Subcutaneous abdominal adipose tissue (tissue), 5 donors: Measurements from ENCODE around the gene GPATCH3.
"Not testable (repeated sequence)": the region's sequence is repeated elsewhere in the genome, so short reads cannot be mapped to it uniquely, and the experiment has no call there.

Experiments used
- H3K27ac ChIP-seq: one replicate; pipeline ENCODE4 v1.7.0; 2013; ENCODE audit warnings: low read depth, mild to moderate bottlenecking, inconsistent platforms, low read length, moderate library complexity
- H3K27me3 ChIP-seq, 5 donors: one replicate each; pipeline ENCODE4 v1.7.0; 2013; ENCODE audit warnings: low read length in 5 of 5, inconsistent platforms in 1 of 5; ENCODE audit not compliant: control insufficient read depth in 5 of 5, insufficient read depth in 4 of 5
- H3K36me3 ChIP-seq, 5 donors: one replicate each; pipeline ENCODE4 v1.7.0; 2013; ENCODE audit warnings: low read length in 5 of 5; ENCODE audit not compliant: control insufficient read depth in 5 of 5, insufficient read depth in 5 of 5
- H3K4me1 ChIP-seq, 5 donors: one replicate each; pipeline ENCODE4 v1.7.0; 2013; ENCODE audit warnings: low read length in 5 of 5, mild to moderate bottlenecking in 3 of 5, moderate library complexity in 1 of 5; ENCODE audit not compliant: control insufficient read depth in 5 of 5, insufficient read depth in 5 of 5
- H3K4me3 ChIP-seq, 5 donors: one replicate each; pipeline ENCODE4 v1.7.0; 2013; ENCODE audit warnings: low read length in 5 of 5, low read depth in 1 of 5
- H3K9ac ChIP-seq, 5 donors: one replicate each; pipeline ENCODE4 v1.7.0; 2013; ENCODE audit warnings: low read length in 5 of 5, mild to moderate bottlenecking in 4 of 5, moderate library complexity in 3 of 5
- H3K9me3 ChIP-seq, 5 donors: one replicate each; pipeline ENCODE4 v1.7.0; 2013; ENCODE audit warnings: low read length in 5 of 5; ENCODE audit not compliant: control insufficient read depth in 5 of 5
- donor health status: healthy.
- donor health status: healthy.
- donor health status: healthy.
- donor health status: healthy.
- donor health status: healthy.

The GPATCH3 gene

GRCh38 chr1:26900001-26900814, at the start of gene GPATCH3:
GPATCH3 (minus strand) TSS chr1:26900467; CDS start chr1:26900442, 25 bp downstream.
- H3K27ac ChIP-seq = peak within 1 kb of the TSS; percentile 82
- no peaks in the 10 kb centered on the region for H3K27me3 ChIP-seq
- H3K9ac ChIP-seq = peak within 1 kb of the TSS; percentile 88 to 99 (median 90)
- H3K9me3 ChIP-seq = no peaks in the 10 kb centered on the region
- peaks cover 7 to 23% (median 20%) of the 10 kb centered on the region in 5 donors for H3K4me1 ChIP-seq
- H3K36me3 ChIP-seq = peaks cover 0 to 25% (median 16%) of the 10 kb centered on the region in 5 donors
- peak within 1 kb of the TSS; percentile 79 to 98 (median 86) for H3K4me3 ChIP-seq

- H3K4me1 ChIP-seq = peaks cover 0 to 8% (median 0%) of the 10 kb centered on the region in 5 donors
- H3K9ac ChIP-seq = no peak overlapping the region
- H3K27ac ChIP-seq = no peak overlapping the region
- H3K4me3 ChIP-seq = no peak overlapping the region
- no peaks in the 10 kb centered on the region for H3K27me3 ChIP-seq
- H3K9me3 ChIP-seq = no peaks in the 10 kb centered on the region
- H3K36me3 ChIP-seq = peaks cover 0 to 23% (median 18%) of the 10 kb centered on the region in 5 donors
Observed at GRCh38 chr1:26949926-26950319, 49.7 kb upstream of the GPATCH3 start.

GRCh38 chr1:26949266-26949925, 49.1 kb upstream of the GPATCH3 start:
- H3K27ac ChIP-seq = no peak overlapping the region

GRCh38 chr1:26948725-26949057, 48.4 kb upstream of the GPATCH3 start:
- H3K27me3 ChIP-seq, H3K9ac ChIP-seq, H3K4me3 ChIP-seq, H3K4me1 ChIP-seq, H3K27ac ChIP-seq, H3K9me3 ChIP-seq: not testable (repeated sequence)
- peaks cover 0 to 35% (median 22%) of the 10 kb centered on the region in 5 donors for H3K36me3 ChIP-seq

More at GRCh38 chr1:26949266-26949925, 49.1 kb upstream of the GPATCH3 start:
- Histone ChIP-seq H3K4me1 (peaks cover 0 to 8% (median 0%) of the 10 kb centered on the region in 5 donors), H3K36me3 (peaks cover 0 to 28% (median 20%) of the 10 kb centered on the region in 5 donors), H3K27me3 (no peaks in the 10 kb centered on the region), H3K9ac (no peak overlapping the region), H3K9me3 (no peaks in the 10 kb centered on the region), H3K4me3 (no peak overlapping the region)

GRCh38 chr1:26946270-26946669, 46.0 kb upstream of the GPATCH3 start:
- H3K9ac ChIP-seq = no peak overlapping the region

GRCh38 chr1:26945728-26946127, 45.5 kb upstream of the GPATCH3 start:
- H3K4me3 ChIP-seq = no peak overlapping the region
- H3K36me3 ChIP-seq = peaks cover 4 to 60% (median 47%) of the 10 kb centered on the region in 5 donors
- H3K9me3 ChIP-seq = no peaks in the 10 kb centered on the region
- no peak overlapping the region for H3K27ac ChIP-seq
- H3K27me3 ChIP-seq = no peaks in the 10 kb centered on the region
- H3K4me1 ChIP-seq = peaks cover 0 to 8% (median 0%) of the 10 kb centered on the region in 5 donors
- H3K9ac ChIP-seq = no peak overlapping the region

More at GRCh38 chr1:26946270-26946669, 46.0 kb upstream of the GPATCH3 start:
- Histone ChIP-seq H3K27me3 (no peaks in the 10 kb centered on the region), H3K36me3 (peaks cover 4 to 59% (median 45%) of the 10 kb centered on the region in 5 donors), H3K4me3 (no peak overlapping the region), H3K27ac (no peak overlapping the region), H3K9me3 (no peaks in the 10 kb centered on the region), H3K4me1 (peaks cover 0 to 8% (median 0%) of the 10 kb centered on the region in 5 donors)

- no peaks in the 10 kb centered on the region for H3K27me3 ChIP-seq
- H3K27ac ChIP-seq = no peak overlapping the region
Observed at GRCh38 chr1:26945138-26945537, 44.9 kb upstream of the GPATCH3 start.

GRCh38 chr1:26942656-26943055, 42.4 kb upstream of the GPATCH3 start:
- H3K4me3 ChIP-seq = no peak overlapping the region

More at GRCh38 chr1:26945138-26945537, 44.9 kb upstream of the GPATCH3 start:
- Histone ChIP-seq H3K4me1 (peaks cover 0 to 8% (median 0%) of the 10 kb centered on the region in 5 donors), H3K4me3 (no peak overlapping the region), H3K9me3 (no peaks in the 10 kb centered on the region), H3K36me3 (peaks cover 4 to 60% (median 47%) of the 10 kb centered on the region in 5 donors), H3K9ac (no peak overlapping the region)

GRCh38 chr1:26941311-26941710, 41.0 kb upstream of the GPATCH3 start:
- Histone ChIP-seq H3K27ac (no peak overlapping the region), H3K9ac (no peak overlapping the region), H3K4me1 (peaks cover 0 to 6% (median 0%) of the 10 kb centered on the region in 5 donors), H3K27me3 (no peaks in the 10 kb centered on the region), H3K4me3 (no peak overlapping the region), H3K36me3 (peaks cover 4 to 66% (median 56%) of the 10 kb centered on the region in 5 donors), H3K9me3 (no peaks in the 10 kb centered on the region)

More at GRCh38 chr1:26942656-26943055, 42.4 kb upstream of the GPATCH3 start:
- no peak overlapping the region for H3K9ac ChIP-seq
- H3K27me3 ChIP-seq = no peaks in the 10 kb centered on the region
- H3K36me3 ChIP-seq = peaks cover 4 to 66% (median 55%) of the 10 kb centered on the region in 5 donors
- H3K4me1 ChIP-seq = peaks cover 0 to 6% (median 0%) of the 10 kb centered on the region in 5 donors
- H3K9me3 ChIP-seq = no peaks in the 10 kb centered on the region
- H3K27ac ChIP-seq = no peak overlapping the region

- Histone ChIP-seq H3K9ac (no peak overlapping the region), H3K4me1 (peaks cover 0 to 2% (median 0%) of the 10 kb centered on the region in 5 donors), H3K27me3 (no peaks in the 10 kb centered on the region), H3K36me3 (peaks cover 4 to 51% (median 44%) of the 10 kb centered on the region in 5 donors), H3K27ac (no peak overlapping the region), H3K4me3 (no peak overlapping the region), H3K9me3 (no peaks in the 10 kb centered on the region)
Observed at GRCh38 chr1:26938659-26939025, 38.4 kb upstream of the GPATCH3 start.
